Fibroblast of lung (primary cell): ENCODE data around the gene FCAR. TPM values are rescaled to one million over a fixed set of nuclear protein-coding genes. Genes with fewer than 3 reads are reported as not detected.
"Not testable (repeated sequence)": the region's sequence is repeated elsewhere in the genome, so short reads cannot be mapped to it uniquely, and the experiment has no call there.

Source experiments
- DNase-seq, 2 donors: peaks; one replicate each; pipeline versions ENCODE4 v3.0.0 to v3.0.0-alpha.2; 2010; ENCODE audit warnings: low read depth in 2 of 2
- H2AFZ ChIP-seq: 2 replicates; pipeline ENCODE4 v1.5.1; 2012; ENCODE audit warnings: low read length, control low read depth, inconsistent platforms
- H3K27ac ChIP-seq: 2 replicates; pipeline ENCODE4 v1.5.1; 2011; ENCODE audit warnings: low read length, control low read depth; ENCODE audit not compliant: insufficient read depth
- H3K27me3 ChIP-seq: 2 replicates; pipeline ENCODE4 v1.5.1; 2011; ENCODE audit warnings: mild to moderate bottlenecking, low read length; ENCODE audit not compliant: control insufficient read depth, insufficient read depth
- H3K36me3 ChIP-seq: 2 replicates; pipeline ENCODE4 v1.5.1; 2011; ENCODE audit warnings: low read length; ENCODE audit not compliant: control insufficient read depth, insufficient read depth
- H3K4me1 ChIP-seq: 2 replicates; pipeline ENCODE4 v1.5.1; 2011; ENCODE audit warnings: low read length; ENCODE audit not compliant: control insufficient read depth, insufficient read depth; ENCODE audit errors: extremely low read depth
- H3K4me2 ChIP-seq: 2 replicates; pipeline ENCODE4 v1.5.1; 2011; ENCODE audit warnings: low read length, control low read depth; ENCODE audit not compliant: insufficient read depth; ENCODE audit errors: extremely low read depth
- H3K4me3 ChIP-seq, 4 experiments: fragments of 200-600 bp in 1 of 4; sonication (generic) in 1 of 4; replicated peaks in 1 of 4; 2 replicates each; pipeline ENCODE4 v1.5.1; 2011 to 2016; ENCODE audit warnings: low read length in 4 of 4, low read depth in 3 of 4, mild to moderate bottlenecking in 3 of 4, control low read depth in 2 of 4, inconsistent platforms in 1 of 4, mixed read lengths in 1 of 4; ENCODE audit not compliant: insufficient read depth in 1 of 4; ENCODE audit errors: control extremely low read depth in 1 of 4
- H3K79me2 ChIP-seq: 2 replicates; pipeline ENCODE4 v1.5.1; 2012; ENCODE audit warnings: mild to moderate bottlenecking, low read length, inconsistent platforms; ENCODE audit not compliant: control insufficient read depth, insufficient read depth
- H3K9ac ChIP-seq: 2 replicates; pipeline ENCODE4 v1.5.1; 2011; ENCODE audit warnings: mild to moderate bottlenecking, low read length, control low read depth; ENCODE audit not compliant: insufficient read depth
- H3K9me3 ChIP-seq: 2 replicates; pipeline ENCODE4 v1.5.1; 2012; ENCODE audit warnings: low read depth, low read length; ENCODE audit not compliant: control insufficient read depth, insufficient read depth
- H4K20me1 ChIP-seq: 2 replicates; pipeline ENCODE4 v1.5.1; 2011; ENCODE audit warnings: low read length; ENCODE audit not compliant: control insufficient read depth, insufficient read depth; ENCODE audit errors: extremely low read depth
- EZH2 ChIP-seq: IDR thresholded peaks from 2 replicates; pipeline ENCODE4 v1.5.1; 2012; ENCODE audit warnings: low read length, control low read depth, mild to moderate bottlenecking; ENCODE audit errors: missing control alignments
- polyA plus RNA-seq, 2 donors: library from polyadenylated mRNA; depleted of rRNA in 1 of 2; stranded (reverse) in 1 of 2; unstranded in 1 of 2; fragments of >200 nt; gene quantifications; 2 replicates each; pipeline ENCODE4 v1.2.1, GENCODE V29; 2011 to 2012; ENCODE audit warnings: missing spikeins in 1 of 2
- total RNA-seq: library from RNA; depleted of rRNA; stranded (reverse); fragments of >200 nt; gene quantifications from 2 replicates; pipeline ENCODE4 v1.2.1, GENCODE V29; 2014
- TF ChIP-seq, protein P1 (sequence below), 2 donors: IDR thresholded peaks in 1 of 2; conservative IDR thresholded peaks in 1 of 2; 1 replicate in 1 of 2; 2 replicates in 1 of 2; pipeline ENCODE4 v1.5.1; 2011 to 2012; ENCODE audit warnings: low read length in 2 of 2, control low read depth in 1 of 2, inconsistent platforms in 1 of 2, low read depth in 1 of 2, mild to moderate bottlenecking in 1 of 2

The FCAR gene
- total and polyA plus RNA-seq, 2 donors (not counting 1 experiment from before 2014, with no cell fraction given): not detected

DNA sequence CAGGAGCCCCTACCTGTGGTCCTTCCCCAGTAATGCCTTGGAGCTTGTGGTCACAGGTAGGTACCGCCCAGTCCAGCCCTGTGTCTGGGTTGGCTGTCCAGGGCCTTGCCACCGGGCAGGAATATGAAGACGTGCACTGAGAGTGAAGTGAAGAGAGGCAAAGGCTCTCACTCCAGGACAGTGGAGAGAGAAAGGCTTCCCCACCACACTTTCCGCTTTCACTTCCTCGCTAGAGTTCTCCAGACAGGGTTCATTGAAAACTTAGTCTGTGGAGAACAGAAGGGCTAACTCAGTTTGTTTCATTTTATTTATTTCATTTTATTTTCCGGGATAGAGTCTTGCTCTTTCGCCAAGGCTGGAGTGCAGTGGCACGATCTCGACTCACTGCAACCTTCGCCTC, 14.2 kb downstream of the FCAR start:
- Histone ChIP-seq H4K20me1 (no peaks in the 10 kb centered on the region), H3K9ac (no peak overlapping the region), H3K27ac (no peak overlapping the region), H3K36me3 (no peaks in the 10 kb centered on the region), H3K4me2 (no peak overlapping the region), H3K9me3 (no peaks in the 10 kb centered on the region), H2AFZ (no peak overlapping the region), H3K27me3 (no peaks in the 10 kb centered on the region), H3K4me1 (no peaks in the 10 kb centered on the region), H3K4me3 (no peak overlapping the region), H3K79me2 (no peaks in the 10 kb centered on the region)
- no peak for DNase-seq
- TF ChIP-seq EZH2: no peak
- TF ChIP-seq, protein P1, sequence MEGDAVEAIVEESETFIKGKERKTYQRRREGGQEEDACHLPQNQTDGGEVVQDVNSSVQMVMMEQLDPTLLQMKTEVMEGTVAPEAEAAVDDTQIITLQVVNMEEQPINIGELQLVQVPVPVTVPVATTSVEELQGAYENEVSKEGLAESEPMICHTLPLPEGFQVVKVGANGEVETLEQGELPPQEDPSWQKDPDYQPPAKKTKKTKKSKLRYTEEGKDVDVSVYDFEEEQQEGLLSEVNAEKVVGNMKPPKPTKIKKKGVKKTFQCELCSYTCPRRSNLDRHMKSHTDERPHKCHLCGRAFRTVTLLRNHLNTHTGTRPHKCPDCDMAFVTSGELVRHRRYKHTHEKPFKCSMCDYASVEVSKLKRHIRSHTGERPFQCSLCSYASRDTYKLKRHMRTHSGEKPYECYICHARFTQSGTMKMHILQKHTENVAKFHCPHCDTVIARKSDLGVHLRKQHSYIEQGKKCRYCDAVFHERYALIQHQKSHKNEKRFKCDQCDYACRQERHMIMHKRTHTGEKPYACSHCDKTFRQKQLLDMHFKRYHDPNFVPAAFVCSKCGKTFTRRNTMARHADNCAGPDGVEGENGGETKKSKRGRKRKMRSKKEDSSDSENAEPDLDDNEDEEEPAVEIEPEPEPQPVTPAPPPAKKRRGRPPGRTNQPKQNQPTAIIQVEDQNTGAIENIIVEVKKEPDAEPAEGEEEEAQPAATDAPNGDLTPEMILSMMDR (conservative IDR thresholded peaks at IDR 0.05 in 1 of 2, IDR thresholded peaks at IDR 0.05 in 1 of 2; ENCODE audit: low read depth in 1 of 2, low read length in 2 of 2): no peak

DNA sequence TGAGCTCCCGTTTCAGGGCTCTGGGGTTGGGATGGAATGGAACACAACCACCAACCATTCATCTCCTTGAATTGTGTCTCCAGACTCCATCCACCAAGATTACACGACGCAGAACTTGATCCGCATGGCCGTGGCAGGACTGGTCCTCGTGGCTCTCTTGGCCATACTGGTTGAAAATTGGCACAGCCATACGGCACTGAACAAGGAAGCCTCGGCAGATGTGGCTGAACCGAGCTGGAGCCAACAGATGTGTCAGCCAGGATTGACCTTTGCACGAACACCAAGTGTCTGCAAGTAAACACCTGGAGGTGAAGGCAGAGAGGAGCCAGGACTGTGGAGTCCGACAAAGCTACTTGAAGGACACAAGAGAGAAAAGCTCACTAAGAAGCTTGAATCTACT, 15.5 kb downstream of the FCAR start:
- no peak overlapping the region for H2AFZ ChIP-seq
- TF ChIP-seq, protein P1 (conservative IDR thresholded peaks at IDR 0.05 in 1 of 2, IDR thresholded peaks at IDR 0.05 in 1 of 2; ENCODE audit: low read depth in 1 of 2, low read length in 2 of 2): no peak
- no peak for TF ChIP-seq EZH2
- no peak overlapping the region for H3K4me2 ChIP-seq
- no peaks in the 10 kb centered on the region for H3K9me3 ChIP-seq
- no peaks in the 10 kb centered on the region for H3K79me2 ChIP-seq
- no peak overlapping the region for H3K27ac ChIP-seq
- no peak for DNase-seq
- H3K4me1 ChIP-seq: no peaks in the 10 kb centered on the region
- H3K36me3 ChIP-seq: no peaks in the 10 kb centered on the region
- H3K9ac ChIP-seq: no peak overlapping the region
- H3K4me3 ChIP-seq: no peak overlapping the region
- H4K20me1 ChIP-seq: no peaks in the 10 kb centered on the region
- no peaks in the 10 kb centered on the region for H3K27me3 ChIP-seq

DNA sequence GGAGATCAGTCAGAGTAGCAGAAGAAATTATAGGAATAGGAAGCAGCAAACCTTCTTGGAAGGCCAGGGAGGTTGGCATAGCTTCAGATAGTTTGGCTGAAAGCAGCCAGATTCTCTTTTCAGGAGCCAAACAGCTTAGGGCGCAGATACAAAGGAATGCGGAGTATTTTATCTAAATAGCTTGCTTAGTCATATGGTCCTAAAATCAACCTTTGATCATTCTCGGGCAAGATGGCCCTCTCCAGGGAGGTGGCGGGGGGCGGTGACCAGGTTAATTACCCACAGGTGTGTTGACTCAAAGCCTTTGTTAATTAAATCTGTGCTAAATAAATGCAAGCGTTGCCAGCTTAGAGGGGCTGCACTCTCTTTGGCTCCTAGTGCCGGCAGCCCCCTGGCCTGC, 19.4 kb downstream of the FCAR start:
- no peak overlapping the region for H3K4me2 ChIP-seq
- H3K79me2 ChIP-seq: no peaks in the 10 kb centered on the region
- no peaks in the 10 kb centered on the region for H3K9me3 ChIP-seq
- TF ChIP-seq EZH2: no peak
- TF ChIP-seq, protein P1 (conservative IDR thresholded peaks at IDR 0.05 in 1 of 2, IDR thresholded peaks at IDR 0.05 in 1 of 2; ENCODE audit: low read depth in 1 of 2, low read length in 2 of 2): no peak
- no peaks in the 10 kb centered on the region for H4K20me1 ChIP-seq
- no peak overlapping the region for H3K9ac ChIP-seq
- no peak overlapping the region for H2AFZ ChIP-seq
- H3K27ac ChIP-seq: no peak overlapping the region
- peak in 1 of 2 donors; percentile 2 for DNase-seq
- no peak overlapping the region for H3K4me3 ChIP-seq
- H3K36me3 ChIP-seq: no peaks in the 10 kb centered on the region
- H3K4me1 ChIP-seq: no peaks in the 10 kb centered on the region
- no peaks in the 10 kb centered on the region for H3K27me3 ChIP-seq

DNA sequence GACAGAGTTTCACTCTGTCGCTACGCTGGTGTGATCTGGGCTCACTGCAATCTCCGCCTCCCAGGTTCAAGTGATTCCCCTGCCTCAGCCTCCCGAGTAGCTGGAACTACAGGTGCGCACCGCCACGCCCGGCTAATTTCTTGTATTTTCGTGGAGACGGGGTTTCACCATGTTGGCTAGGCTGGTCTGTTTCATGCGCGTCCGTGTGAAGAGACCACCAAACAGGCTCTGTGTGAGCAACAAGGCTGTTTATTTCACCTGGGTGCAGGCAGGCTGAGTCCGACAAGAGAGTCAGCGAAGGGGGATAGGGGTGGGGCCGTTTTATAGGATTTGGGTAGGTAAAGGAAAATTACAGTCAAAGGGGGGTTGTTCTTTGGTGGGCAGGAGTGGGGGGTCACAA, 20.1 kb downstream of the FCAR start:
- not testable (repeated sequence) for H4K20me1 ChIP-seq, H3K27ac ChIP-seq, H3K36me3 ChIP-seq, DNase-seq, H3K4me3 ChIP-seq, H3K27me3 ChIP-seq, H3K4me2 ChIP-seq, H3K9ac ChIP-seq, H3K9me3 ChIP-seq, H3K79me2 ChIP-seq, H3K4me1 ChIP-seq, H2AFZ ChIP-seq
